IMR-90 (cell line): ENCODE results near the gene MTF2. TPM values are rescaled to one million over a fixed set of nuclear protein-coding genes. Genes with fewer than 3 reads are reported as not detected.

Source experiments
- ATAC-seq: fragments of 200-7000 bp; cut with Tn5 transposase; 2 replicates; pipeline ENCODE4 v1.9.1; 2020; ENCODE audit warnings: low read depth, mild to moderate bottlenecking, moderate library complexity
- BruUV-seq: library from RNA; stranded (reverse); fragments of 400-500 nt; replicated peaks from 2 replicates; lab custom pipeline; 2021; lab: Mats Ljungman, UMichigan
- CTCF ChIA-PET: fragments of 300-600 bp; formaldehyde crosslinking; extraction: SDS; loops from one replicate; lab custom pipeline; 2021; ENCODE audit warnings: antibody characterized with exemption; lab: Yijun Ruan, JAX
- POLR2A ChIA-PET: fragments of 300-600 bp; sonication (Branson Sonifier 250); formaldehyde crosslinking; loops from one replicate; lab custom pipeline; 2022; ENCODE audit warnings: antibody characterized with exemption; ENCODE audit not compliant: unreplicated experiment; lab: Charles Lee
- DNase-seq: peaks from one replicate; pipeline ENCODE4 v3.0.0; 2013
- H2AFZ ChIP-seq: replicated peaks from 2 replicates; pipeline ENCODE3; 2013; ENCODE audit warnings: low read length, mild to moderate bottlenecking; ENCODE audit not compliant: poor library complexity
- H2AK5ac ChIP-seq: 2 replicates; pipeline ENCODE4 v1.6.1; 2013; ENCODE audit warnings: low read depth, low read length, inconsistent platforms
- H2AK9ac ChIP-seq: replicated peaks from 2 replicates; pipeline ENCODE3; 2013; ENCODE audit warnings: mild to moderate bottlenecking, low read depth, low read length, moderate library complexity; ENCODE audit not compliant: poor library complexity
- H2BK120ac ChIP-seq: 2 replicates; pipeline ENCODE4 v1.6.1; 2013; ENCODE audit warnings: low read depth, low read length, inconsistent platforms
- H2BK15ac ChIP-seq: 3 replicates; pipeline ENCODE4 v1.6.1; 2013; ENCODE audit warnings: low read depth, low read length, inconsistent platforms
- H2BK20ac ChIP-seq: 2 replicates; pipeline ENCODE4 v1.6.1; 2013; ENCODE audit warnings: low read depth, mild to moderate bottlenecking, inconsistent platforms, low read length, moderate library complexity
- H2BK5ac ChIP-seq: 2 replicates; pipeline ENCODE4 v1.6.1; 2013; ENCODE audit warnings: mild to moderate bottlenecking, low read depth, low read length, inconsistent platforms; ENCODE audit not compliant: poor library complexity, severe bottlenecking
- H3K14ac ChIP-seq: replicated peaks from 2 replicates; pipeline ENCODE4 v1.6.1; 2013; ENCODE audit warnings: low read depth, low read length, inconsistent platforms
- H3K18ac ChIP-seq: 2 replicates; pipeline ENCODE4 v1.6.1; 2013; ENCODE audit warnings: low read depth, low read length, control low read depth
- H3K23ac ChIP-seq: 2 replicates; pipeline ENCODE4 v1.6.1; 2013; ENCODE audit warnings: low read depth, low read length, inconsistent platforms
- H3K27ac ChIP-seq: 2 replicates; pipeline ENCODE4 v1.5.1; 2013; ENCODE audit warnings: mild to moderate bottlenecking, control low read depth, low read length; ENCODE audit not compliant: insufficient read depth
- H3K27me3 ChIP-seq: 2 replicates; pipeline ENCODE4 v1.6.1; 2013; ENCODE audit warnings: low read length; ENCODE audit not compliant: control insufficient read depth, insufficient read depth
- H3K36me3 ChIP-seq: 2 replicates; pipeline ENCODE4 v1.6.1; 2013; ENCODE audit warnings: low read length, mixed read lengths; ENCODE audit not compliant: control insufficient read depth, insufficient read depth
- H3K4ac ChIP-seq: 2 replicates; pipeline ENCODE4 v1.6.1; 2013; ENCODE audit warnings: low read depth, low read length, inconsistent platforms
- H3K4me1 ChIP-seq: 2 replicates; pipeline ENCODE4 v1.6.1; 2013; ENCODE audit warnings: low read length, mixed read lengths; ENCODE audit not compliant: control insufficient read depth, insufficient read depth
- H3K4me2 ChIP-seq: 2 replicates; pipeline ENCODE4 v1.6.1; 2013; ENCODE audit warnings: low read depth, mild to moderate bottlenecking, control low read depth, low read length, moderate library complexity
- H3K4me3 ChIP-seq: 2 replicates; pipeline ENCODE4 v1.5.1; 2013; ENCODE audit warnings: low read depth, mild to moderate bottlenecking, control low read depth, low read length, moderate library complexity; ENCODE audit not compliant: insufficient read depth
- H3K56ac ChIP-seq: 2 replicates; pipeline ENCODE4 v1.6.1; 2013; ENCODE audit warnings: low read length, inconsistent platforms; ENCODE audit not compliant: insufficient read depth; ENCODE audit errors: extremely low read depth
- H3K79me1 ChIP-seq, 2 experiments: 2 replicates each; pipeline ENCODE4 v1.6.1; 2013; ENCODE audit warnings: low read length in 2 of 2, inconsistent platforms in 1 of 2, low read depth in 1 of 2
- H3K9ac ChIP-seq: 2 replicates; pipeline ENCODE4 v1.6.1; 2013; ENCODE audit warnings: low read depth, low read length, control low read depth
- H3K9me1 ChIP-seq: 2 replicates; pipeline ENCODE4 v1.6.1; 2013; ENCODE audit warnings: low read length, inconsistent platforms; ENCODE audit not compliant: insufficient read depth
- H3K9me3 ChIP-seq: 2 replicates; pipeline ENCODE4 v1.6.1; 2013; ENCODE audit warnings: low read length; ENCODE audit not compliant: control insufficient read depth, insufficient read depth
- H4K20me1 ChIP-seq: 2 replicates; pipeline ENCODE4 v1.6.1; 2013; ENCODE audit warnings: low read length, inconsistent platforms; ENCODE audit not compliant: insufficient read depth
- H4K5ac ChIP-seq: 2 replicates; pipeline ENCODE4 v1.6.1; 2013; ENCODE audit warnings: mild to moderate bottlenecking, low read depth, low read length, control low read depth
- H4K8ac ChIP-seq, 2 experiments: 2 replicates each; pipeline ENCODE4 v1.6.1; 2013; ENCODE audit warnings: low read depth in 2 of 2, low read length in 2 of 2, control low read depth in 1 of 2, inconsistent platforms in 1 of 2
- H4K91ac ChIP-seq: 2 replicates; pipeline ENCODE4 v1.6.1; 2013; ENCODE audit warnings: low read depth, low read length, inconsistent platforms; ENCODE audit not compliant: insufficient read depth
- BHLHE40 ChIP-seq: fragments of 150-350 bp; IDR thresholded peaks from 2 replicates; pipeline ENCODE4 v1.6.1; 2016; ENCODE audit warnings: mild to moderate bottlenecking, low read depth, low read length
- CEBPB ChIP-seq: IDR thresholded peaks from 2 replicates; pipeline ENCODE4 v1.6.1; 2012; ENCODE audit warnings: low read depth, low read length, improper control_type of control experiment
- CHD1 ChIP-seq: IDR thresholded peaks from 2 replicates; pipeline ENCODE4 v1.6.1; 2012; ENCODE audit warnings: low read depth, low read length, improper control_type of control experiment
- FOS ChIP-seq: fragments of 150-350 bp; IDR thresholded peaks from 2 replicates; pipeline ENCODE4 v1.6.1; 2016; ENCODE audit warnings: low read depth, low read length
- MAFK ChIP-seq: IDR thresholded peaks from 2 replicates; pipeline ENCODE4 v1.6.1; 2012; ENCODE audit warnings: low read depth, low read length, improper control_type of control experiment
- MAZ ChIP-seq: IDR thresholded peaks from 2 replicates; pipeline ENCODE4 v1.6.1; 2012; ENCODE audit warnings: low read depth, mild to moderate bottlenecking, low read length, improper control_type of control experiment, moderate library complexity, borderline replicate concordance
- MXI1 ChIP-seq: IDR thresholded peaks from 2 replicates; pipeline ENCODE4 v1.6.1; 2012; ENCODE audit warnings: low read depth, mild to moderate bottlenecking, low read length, moderate library complexity, borderline replicate concordance
- NFE2L2 ChIP-seq: fragments of 150-350 bp; IDR thresholded peaks from 2 replicates; pipeline ENCODE4 v1.6.1; 2016; ENCODE audit warnings: low read depth, mild to moderate bottlenecking, low read length
- POLR2A ChIP-seq: IDR thresholded peaks from 2 replicates; pipeline ENCODE4 v1.6.1; 2012; ENCODE audit warnings: mild to moderate bottlenecking, low read depth, low read length
- RAD21 ChIP-seq: IDR thresholded peaks from 2 replicates; pipeline ENCODE4 v1.6.1; 2012; ENCODE audit warnings: low read length, improper control_type of control experiment
- RCOR1 ChIP-seq: IDR thresholded peaks from 2 replicates; pipeline ENCODE4 v1.6.1; 2012; ENCODE audit warnings: mild to moderate bottlenecking, low read length, improper control_type of control experiment; ENCODE audit not compliant: insufficient replicate concordance
- RFX5 ChIP-seq: IDR thresholded peaks from 2 replicates; pipeline ENCODE4 v1.8.0; 2012; ENCODE audit warnings: low read depth, mild to moderate bottlenecking, low read length, moderate library complexity
- SMC3 ChIP-seq: fragments of 150-350 bp; IDR thresholded peaks from 2 replicates; pipeline ENCODE4 v1.6.1; 2016; ENCODE audit warnings: low read depth, mild to moderate bottlenecking, antibody characterized with exemption, low read length, moderate library complexity
- WGBS, 2 experiments: methylation state at CpG; one replicate each; pipeline versions ENCODE4 v1.1.5 to v1.1.7; 2013; ENCODE audit warnings: missing lambda C conversion rate in 2 of 2; ENCODE audit not compliant: insufficient read length in 1 of 2; ENCODE audit errors: extremely low coverage in 2 of 2; 5-methylcytosine and 5-hydroxymethylcytosine counted together
- dilution Hi-C: fragments of 300-500 bp; cut with HindIII; formaldehyde crosslinking; loops from one replicate; pipeline ENCODE4 v1.14.3; 2018; ENCODE audit warnings: low sequenced_read_pairs; ENCODE audit not compliant: unreplicated experiment
- in situ Hi-C: fragments of 300-500 bp; cut with MboI; formaldehyde crosslinking; loops from 3 replicates; pipeline ENCODE4 v1.14.3; 2019; ENCODE audit warnings: low sequenced_read_pairs, inconsistent platforms, mixed read lengths
- intact Hi-C: fragments of 100-400 bp; cut with micrococcal nuclease; formaldehyde crosslinking; loops from 2 replicates; pipeline ENCODE4 v1.10.0; 2022
- polyA plus RNA-seq, 3 experiments: library from polyadenylated mRNA; depleted of rRNA; stranded (reverse); fragments of >200 nt; gene quantifications; 2 replicates each; pipeline ENCODE4 v1.2.3, GENCODE V29; 2012; ENCODE audit warnings: low replicate concordance in 1 of 3
- total RNA-seq: library from RNA; depleted of rRNA; stranded (reverse); fragments of >200 nt; gene quantifications from 2 replicates; pipeline ENCODE4 v1.2.3, GENCODE V29; 2012
- TF ChIP-seq, protein P1 (sequence below): fragments of 150-350 bp; IDR thresholded peaks from 2 replicates; pipeline ENCODE4 v1.6.1; 2017; ENCODE audit warnings: mild to moderate bottlenecking, antibody characterized with exemption, low read length, low read depth
- TF ChIP-seq, protein P2 (sequence below): conservative IDR thresholded peaks from 2 replicates; pipeline ENCODE4 v1.5.1; 2012; ENCODE audit warnings: mild to moderate bottlenecking, low read depth, low read length, improper control_type of control experiment
- TF ChIP-seq, protein P3 (sequence below): fragments of 150-350 bp; IDR thresholded peaks from 2 replicates; pipeline ENCODE4 v1.6.1; 2016; ENCODE audit warnings: low read depth, mild to moderate bottlenecking, low read length, moderate library complexity, borderline replicate concordance

Gene MTF2
- total and polyA plus RNA-seq, 2 of the 4 experiments (the other 2 are of a cell fraction) = 10.6 to 39.8 TPM

DNA sequence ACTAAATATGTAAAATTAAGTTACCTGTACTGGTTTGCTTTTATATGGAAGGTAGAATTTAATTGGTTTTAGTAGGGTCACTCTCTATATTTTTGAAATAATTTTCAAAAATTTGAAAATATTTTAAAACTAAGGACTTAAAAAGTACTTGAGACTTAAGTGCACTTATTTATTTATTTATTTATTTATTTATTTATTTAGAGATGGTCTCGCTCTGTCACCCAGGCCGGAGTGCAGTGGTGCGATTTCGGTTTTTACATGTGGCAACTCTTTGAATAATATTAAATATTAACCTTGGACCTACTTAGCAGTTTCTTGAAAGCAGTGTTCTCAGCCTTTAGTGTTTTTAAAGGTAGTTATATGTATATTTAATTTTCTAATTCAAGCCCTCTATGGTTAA lies 64.7 kb downstream of the MTF2 start:
- Histone ChIP-seq H3K56ac (no peak overlapping the region), H3K4me1 (no peaks in the 10 kb centered on the region), H3K4me3 (no peak overlapping the region), H3K79me1 (peaks cover 0 to 14% of the 10 kb centered on the region in 2 experiments; a peak in 2 of 4 replicates), H3K18ac (no peak overlapping the region), H3K36me3 (peaks cover 7% of the 10 kb centered on the region), H4K5ac (no peak overlapping the region), H3K4me2 (no peak overlapping the region), H2BK120ac (no peak overlapping the region), H3K27ac (no peak overlapping the region), H3K14ac (no peak overlapping the region), H4K20me1 (no peaks in the 10 kb centered on the region; the same call in 1 of the 2 replicates), H2AK9ac (no peak overlapping the region), H3K9me3 (no peaks in the 10 kb centered on the region), H4K91ac (no peak overlapping the region), H3K9ac (no peak overlapping the region), H2AK5ac (no peak overlapping the region), H3K4ac (no peak overlapping the region), H3K23ac (no peak overlapping the region), H2BK5ac (no peak overlapping the region), H4K8ac (no peak overlapping the region), H3K27me3 (no peaks in the 10 kb centered on the region), H2BK15ac (no peak overlapping the region), H2BK20ac (no peak overlapping the region), H2AFZ (no peak overlapping the region), H3K9me1 (peaks cover 2% of the 10 kb centered on the region; the same call in 1 of the 2 replicates)
- intact Hi-C loops = no loop called here
- no TSS peak for BruUV-seq
- WGBS, 2 experiments = no CpG with 5 or more reads among the region's 4 CpGs
- ChIA-PET POLR2A (no interaction called here), CTCF (interaction anchor here (0.6 kb wide), 1 partner anchor 15 kb away, joined by 4 read pairs; no protein-coding TSS in a partner anchor)
- dilution Hi-C loops = no loop called here
- no peak for ATAC-seq
- in situ Hi-C loops = no loop called here
- no peak for TF ChIP-seq MAFK
- no peak for TF ChIP-seq MXI1
- no peak for TF ChIP-seq FOS
- TF ChIP-seq BHLHE40 = no peak
- TF ChIP-seq, protein P1, sequence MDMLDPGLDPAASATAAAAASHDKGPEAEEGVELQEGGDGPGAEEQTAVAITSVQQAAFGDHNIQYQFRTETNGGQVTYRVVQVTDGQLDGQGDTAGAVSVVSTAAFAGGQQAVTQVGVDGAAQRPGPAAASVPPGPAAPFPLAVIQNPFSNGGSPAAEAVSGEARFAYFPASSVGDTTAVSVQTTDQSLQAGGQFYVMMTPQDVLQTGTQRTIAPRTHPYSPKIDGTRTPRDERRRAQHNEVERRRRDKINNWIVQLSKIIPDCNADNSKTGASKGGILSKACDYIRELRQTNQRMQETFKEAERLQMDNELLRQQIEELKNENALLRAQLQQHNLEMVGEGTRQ = no peak
- TF ChIP-seq, protein P2, sequence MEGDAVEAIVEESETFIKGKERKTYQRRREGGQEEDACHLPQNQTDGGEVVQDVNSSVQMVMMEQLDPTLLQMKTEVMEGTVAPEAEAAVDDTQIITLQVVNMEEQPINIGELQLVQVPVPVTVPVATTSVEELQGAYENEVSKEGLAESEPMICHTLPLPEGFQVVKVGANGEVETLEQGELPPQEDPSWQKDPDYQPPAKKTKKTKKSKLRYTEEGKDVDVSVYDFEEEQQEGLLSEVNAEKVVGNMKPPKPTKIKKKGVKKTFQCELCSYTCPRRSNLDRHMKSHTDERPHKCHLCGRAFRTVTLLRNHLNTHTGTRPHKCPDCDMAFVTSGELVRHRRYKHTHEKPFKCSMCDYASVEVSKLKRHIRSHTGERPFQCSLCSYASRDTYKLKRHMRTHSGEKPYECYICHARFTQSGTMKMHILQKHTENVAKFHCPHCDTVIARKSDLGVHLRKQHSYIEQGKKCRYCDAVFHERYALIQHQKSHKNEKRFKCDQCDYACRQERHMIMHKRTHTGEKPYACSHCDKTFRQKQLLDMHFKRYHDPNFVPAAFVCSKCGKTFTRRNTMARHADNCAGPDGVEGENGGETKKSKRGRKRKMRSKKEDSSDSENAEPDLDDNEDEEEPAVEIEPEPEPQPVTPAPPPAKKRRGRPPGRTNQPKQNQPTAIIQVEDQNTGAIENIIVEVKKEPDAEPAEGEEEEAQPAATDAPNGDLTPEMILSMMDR = no peak
- TF ChIP-seq POLR2A = no peak
- no peak for TF ChIP-seq RFX5
- TF ChIP-seq, protein P3, sequence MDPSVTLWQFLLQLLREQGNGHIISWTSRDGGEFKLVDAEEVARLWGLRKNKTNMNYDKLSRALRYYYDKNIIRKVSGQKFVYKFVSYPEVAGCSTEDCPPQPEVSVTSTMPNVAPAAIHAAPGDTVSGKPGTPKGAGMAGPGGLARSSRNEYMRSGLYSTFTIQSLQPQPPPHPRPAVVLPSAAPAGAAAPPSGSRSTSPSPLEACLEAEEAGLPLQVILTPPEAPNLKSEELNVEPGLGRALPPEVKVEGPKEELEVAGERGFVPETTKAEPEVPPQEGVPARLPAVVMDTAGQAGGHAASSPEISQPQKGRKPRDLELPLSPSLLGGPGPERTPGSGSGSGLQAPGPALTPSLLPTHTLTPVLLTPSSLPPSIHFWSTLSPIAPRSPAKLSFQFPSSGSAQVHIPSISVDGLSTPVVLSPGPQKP = no peak
- TF ChIP-seq MAZ = no peak
- no peak for TF ChIP-seq SMC3
- no peak for TF ChIP-seq RCOR1
- no peak for TF ChIP-seq CEBPB
- TF ChIP-seq NFE2L2 = no peak
- TF ChIP-seq CHD1 = no peak
- no peak for TF ChIP-seq RAD21
- DNase-seq = no peak
